Epithelial cell of esophagus (primary cell): Measurements from ENCODE around the gene DICER1.

Experiments
- DNase-seq: peaks from one replicate; pipeline ENCODE4 v3.0.0; 2010; ENCODE audit warnings: low read depth
- H3K4me3 ChIP-seq: 2 replicates; pipeline ENCODE4 v1.5.1; 2011; ENCODE audit warnings: mild to moderate bottlenecking, low read length, control low read depth
- CTCF ChIP-seq: IDR thresholded peaks from 2 replicates; pipeline ENCODE4 v1.5.1; 2011; ENCODE audit warnings: low read depth, mild to moderate bottlenecking, low read length, control low read depth, inconsistent platforms; ENCODE audit not compliant: insufficient read depth; ENCODE audit errors: missing control alignments

Gene DICER1

GRCh38 chr14:95043314-95043713 lies 114.0 kb downstream of the DICER1 start:
- no peak for DNase-seq
- TF ChIP-seq CTCF: no peak
- H3K4me3 ChIP-seq: no peak overlapping the region

- no peak overlapping the region for H3K4me3 ChIP-seq
- DNase-seq: no peak
- TF ChIP-seq CTCF: no peak
Observed at GRCh38 chr14:95041477-95042020, 115.8 kb downstream of the DICER1 start.

GRCh38 chr14:95040708-95041476 lies 116.4 kb downstream of the DICER1 start:
- H3K4me3 ChIP-seq: no peak overlapping the region
- DNase-seq: no peak
- no peak for TF ChIP-seq CTCF

GRCh38 chr14:95039993-95040348 lies 117.4 kb downstream of the DICER1 start:
- no peak overlapping the region for H3K4me3 ChIP-seq
- no peak for DNase-seq
- TF ChIP-seq CTCF: no peak

- TF ChIP-seq CTCF: no peak
- DNase-seq: no peak
- H3K4me3 ChIP-seq: no peak overlapping the region
Observed at GRCh38 chr14:95039259-95039992, 117.9 kb downstream of the DICER1 start.

GRCh38 chr14:95038521-95039250 lies 118.6 kb downstream of the DICER1 start:
- no peak for DNase-seq
- H3K4me3 ChIP-seq: no peak overlapping the region
- TF ChIP-seq CTCF: no peak
